NCI-H187 (cell line): ENCODE measurements around the gene ANKRD44.

Experiments
- DNase-seq, 2 experiments: peaks; one replicate each; lab custom pipeline; 2025; lab: John Stamatoyannopoulos, UW

The ANKRD44 gene

GRCh38 chr2:197107291-197108269 is 203.0 kb downstream of the ANKRD44 start:
- DNase-seq = no peak

GRCh38 chr2:197103363-197103762 is 207.2 kb downstream of the ANKRD44 start:
- no peak for DNase-seq

GRCh38 chr2:197102231-197102630 is 208.3 kb downstream of the ANKRD44 start:
- DNase-seq = no peak

- no peak for DNase-seq
Observed at GRCh38 chr2:197101519-197101918, 209.1 kb downstream of the ANKRD44 start.

GRCh38 chr2:197097578-197098366 is 212.8 kb downstream of the ANKRD44 start:
- no peak for DNase-seq

GRCh38 chr2:197096649-197097048 is 213.9 kb downstream of the ANKRD44 start:
- no peak for DNase-seq

GRCh38 chr2:197092431-197092830 is 218.1 kb downstream of the ANKRD44 start:
- DNase-seq = no peak

GRCh38 chr2:197090742-197091367 is 219.7 kb downstream of the ANKRD44 start:
- DNase-seq = no peak

GRCh38 chr2:197089655-197090054 is 220.9 kb downstream of the ANKRD44 start:
- DNase-seq = no peak

- DNase-seq = no peak
Observed at GRCh38 chr2:197088694-197089093, 221.9 kb downstream of the ANKRD44 start.

GRCh38 chr2:197086500-197086899 is 224.1 kb downstream of the ANKRD44 start:
- no peak for DNase-seq

- no peak for DNase-seq
Observed at GRCh38 chr2:197085665-197086064, 224.9 kb downstream of the ANKRD44 start.

- no peak for DNase-seq
Observed at GRCh38 chr2:197081294-197081693, 229.3 kb downstream of the ANKRD44 start.

- no peak for DNase-seq
Observed at GRCh38 chr2:197080578-197081216, 229.9 kb downstream of the ANKRD44 start.

GRCh38 chr2:197079832-197080555 is 230.6 kb downstream of the ANKRD44 start:
- no peak for DNase-seq

GRCh38 chr2:197079414-197079813 is 231.2 kb downstream of the ANKRD44 start:
- no peak for DNase-seq

GRCh38 chr2:197078535-197078934 is 232.0 kb downstream of the ANKRD44 start:
- no peak for DNase-seq

- no peak for DNase-seq
Observed at GRCh38 chr2:197077336-197077735, 233.2 kb downstream of the ANKRD44 start.

GRCh38 chr2:197076652-197077051 is 233.9 kb downstream of the ANKRD44 start:
- no peak for DNase-seq

GRCh38 chr2:197075754-197076337 is 234.7 kb downstream of the ANKRD44 start:
- no peak for DNase-seq

- no peak for DNase-seq
Observed at GRCh38 chr2:197075281-197075680, 235.3 kb downstream of the ANKRD44 start.
